DOHH2 (cell line): ENCODE data around the gene DGKB.

Experiments
- H3F3A ChIP-seq: fragments of 200-600 bp; sonication (generic), shearing (Covaris generic); 2 replicates; pipeline ENCODE4 v1.6.0; 2016; ENCODE audit warnings: antibody characterized with exemption, mild to moderate bottlenecking; ENCODE audit not compliant: control insufficient read depth, insufficient read depth
- H3K27ac ChIP-seq: fragments of 200-600 bp; sonication (generic); 2 replicates; pipeline ENCODE4 v1.5.1; 2014; ENCODE audit warnings: low read depth, mild to moderate bottlenecking, low read length, moderate library complexity
- H3K27me3 ChIP-seq: fragments of 200-600 bp; sonication (generic); 2 replicates; pipeline ENCODE4 v1.6.1; 2014; ENCODE audit warnings: mild to moderate bottlenecking, low read length, mixed read lengths; ENCODE audit not compliant: control insufficient read depth
- H3K36me3 ChIP-seq: fragments of 200-600 bp; sonication (generic); 2 replicates; pipeline ENCODE4 v1.6.1; 2014; ENCODE audit warnings: mild to moderate bottlenecking, low read length, moderate library complexity, mixed read lengths; ENCODE audit not compliant: control insufficient read depth
- H3K4me1 ChIP-seq: fragments of 200-600 bp; sonication (generic); 2 replicates; pipeline ENCODE4 v1.6.1; 2014; ENCODE audit warnings: mild to moderate bottlenecking, low read length, mixed read lengths; ENCODE audit not compliant: control insufficient read depth
- H3K4me2 ChIP-seq: fragments of 200-600 bp; sonication (generic); 2 replicates; pipeline ENCODE4 v1.6.0; 2014; ENCODE audit warnings: mild to moderate bottlenecking, low read length, moderate library complexity
- H3K4me3 ChIP-seq: fragments of 200-600 bp; sonication (generic); 2 replicates; pipeline ENCODE4 v1.5.1; 2014; ENCODE audit warnings: mild to moderate bottlenecking, low read length, mixed read lengths
- H3K79me2 ChIP-seq: fragments of 200-600 bp; sonication (generic); 2 replicates; pipeline ENCODE4 v1.6.1; 2014; ENCODE audit warnings: mild to moderate bottlenecking, low read length, mixed read lengths; ENCODE audit not compliant: control insufficient read depth
- H3K9me2 ChIP-seq: fragments of 200-600 bp; sonication (generic); replicated peaks from 2 replicates; pipeline ENCODE4 v1.6.1; 2014; ENCODE audit warnings: mild to moderate bottlenecking, low read length, mixed read lengths; ENCODE audit not compliant: control insufficient read depth
- H3K9me3 ChIP-seq: fragments of 200-600 bp; sonication (generic); 2 replicates; pipeline ENCODE4 v1.6.1; 2014; ENCODE audit warnings: antibody characterized with exemption, low read length, mixed read lengths; ENCODE audit not compliant: control insufficient read depth, insufficient read depth
- H4K20me1 ChIP-seq: fragments of 200-600 bp; sonication (generic); 2 replicates; pipeline ENCODE4 v1.6.0; 2014; ENCODE audit warnings: low read depth, mild to moderate bottlenecking, antibody characterized with exemption, low read length, moderate library complexity; ENCODE audit not compliant: control insufficient read depth, insufficient read depth
- CTCF ChIP-seq: fragments of 200-600 bp; sonication (generic); IDR thresholded peaks from one replicate; pipeline ENCODE4 v1.5.1; 2014; ENCODE audit warnings: antibody characterized with exemption, mild to moderate bottlenecking, low read depth, low read length; ENCODE audit not compliant: poor library complexity, severe bottlenecking
- EZH2phosphoT487 ChIP-seq: fragments of 200-600 bp; sonication (generic); IDR thresholded peaks from 2 replicates; pipeline ENCODE4 v1.6.1; 2017; ENCODE audit warnings: borderline replicate concordance, mild to moderate bottlenecking, antibody characterized with exemption, low read length, moderate library complexity, mixed read lengths

Gene DGKB

GRCh38 chr7:14209896-14210484 lies 692.6 kb downstream of the DGKB start:
- no peak overlapping the region for H3K4me2 ChIP-seq
- H3K36me3 ChIP-seq: no peaks in the 10 kb centered on the region
- no peaks in the 10 kb centered on the region for H3K9me2 ChIP-seq
- no peaks in the 10 kb centered on the region for H3F3A ChIP-seq
- no peaks in the 10 kb centered on the region for H3K79me2 ChIP-seq
- H4K20me1 ChIP-seq: no peaks in the 10 kb centered on the region
- TF ChIP-seq CTCF: no peak
- no peak overlapping the region for H3K27ac ChIP-seq
- no peaks in the 10 kb centered on the region for H3K27me3 ChIP-seq
- H3K4me3 ChIP-seq: no peak overlapping the region
- H3K9me3 ChIP-seq: no peaks in the 10 kb centered on the region
- H3K4me1 ChIP-seq: no peaks in the 10 kb centered on the region

- Histone ChIP-seq H3K9me2 (no peaks in the 10 kb centered on the region), H3K27me3 (no peaks in the 10 kb centered on the region), H4K20me1 (no peaks in the 10 kb centered on the region), H3K9me3 (no peaks in the 10 kb centered on the region), H3K36me3 (no peaks in the 10 kb centered on the region), H3K4me3 (no peak overlapping the region), H3K4me2 (no peak overlapping the region), H3K4me1 (no peaks in the 10 kb centered on the region), H3K79me2 (no peaks in the 10 kb centered on the region), H3F3A (no peaks in the 10 kb centered on the region), H3K27ac (no peak overlapping the region)
- TF ChIP-seq CTCF (no peak), EZH2phosphoT487 (no peak)
Measured at GRCh38 chr7:14207711-14208110, 694.8 kb downstream of the DGKB start.

- no peak overlapping the region for H3K27ac ChIP-seq
- H3F3A ChIP-seq: no peaks in the 10 kb centered on the region
- H3K27me3 ChIP-seq: no peaks in the 10 kb centered on the region
- no peaks in the 10 kb centered on the region for H3K9me3 ChIP-seq
- H3K4me3 ChIP-seq: no peak overlapping the region
- no peaks in the 10 kb centered on the region for H3K36me3 ChIP-seq
- H4K20me1 ChIP-seq: no peaks in the 10 kb centered on the region
- H3K9me2 ChIP-seq: no peaks in the 10 kb centered on the region
- no peaks in the 10 kb centered on the region for H3K79me2 ChIP-seq
- TF ChIP-seq EZH2phosphoT487 (no peak), CTCF (no peak)
- no peaks in the 10 kb centered on the region for H3K4me1 ChIP-seq
- no peak overlapping the region for H3K4me2 ChIP-seq
Measured at GRCh38 chr7:14207138-14207537, 695.4 kb downstream of the DGKB start.
